ENCODE measurements around the gene IGF1. TPM values are rescaled to one million over a fixed set of nuclear protein-coding genes. Genes with fewer than 3 reads are reported as not detected.

Gene IGF1
- not detected in 2 replicates for total RNA-seq (2014; rRNA removed; shearing (Covaris generic))

DNA sequence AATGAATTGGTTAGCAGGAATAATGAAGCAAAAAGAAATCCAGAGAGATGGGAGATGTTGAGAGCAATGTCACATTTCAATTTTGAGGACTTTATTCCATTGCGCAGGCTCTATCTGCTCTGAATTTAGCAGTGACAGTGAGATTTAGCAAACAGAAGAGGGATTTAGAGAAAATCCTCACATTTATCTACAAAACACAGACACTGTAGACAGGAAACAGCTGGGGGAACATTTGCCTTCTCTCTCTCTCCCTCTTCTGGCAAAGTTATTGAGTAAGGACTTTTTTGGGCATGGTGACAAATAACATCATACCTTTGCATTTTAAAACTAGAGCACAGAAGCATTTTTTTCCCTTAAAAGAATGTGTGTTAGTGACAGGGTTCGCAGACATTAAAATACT, at the start of gene IGF1:
IGF1 (minus strand) TSS at position 158 of the 400 bp plus-strand sequence. CDS start 182 bp downstream, outside the sequence.
- no peak for DNase-seq (ENCODE audit: low spot score)

DNA sequence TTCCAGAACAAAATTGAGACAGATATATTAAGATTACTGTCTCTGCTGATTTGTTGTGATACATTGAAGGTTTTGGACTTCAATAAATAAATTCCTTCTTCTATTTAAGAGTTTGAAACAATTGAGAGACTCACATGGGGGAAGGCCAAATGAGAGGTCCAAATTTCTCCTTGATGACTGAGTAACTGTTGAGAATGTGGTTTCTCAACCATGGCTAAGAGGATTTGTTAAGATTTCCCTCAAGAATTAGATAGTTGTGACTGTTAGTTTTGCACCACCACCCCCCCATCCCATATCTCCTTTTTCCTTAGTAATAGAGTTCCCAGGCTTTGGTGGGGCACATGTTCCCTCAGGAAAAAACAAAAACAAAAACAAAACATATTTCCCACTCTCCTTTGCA, 47.7 kb upstream of the IGF1 start:
- no peak for DNase-seq (ENCODE audit: low spot score)

DNA sequence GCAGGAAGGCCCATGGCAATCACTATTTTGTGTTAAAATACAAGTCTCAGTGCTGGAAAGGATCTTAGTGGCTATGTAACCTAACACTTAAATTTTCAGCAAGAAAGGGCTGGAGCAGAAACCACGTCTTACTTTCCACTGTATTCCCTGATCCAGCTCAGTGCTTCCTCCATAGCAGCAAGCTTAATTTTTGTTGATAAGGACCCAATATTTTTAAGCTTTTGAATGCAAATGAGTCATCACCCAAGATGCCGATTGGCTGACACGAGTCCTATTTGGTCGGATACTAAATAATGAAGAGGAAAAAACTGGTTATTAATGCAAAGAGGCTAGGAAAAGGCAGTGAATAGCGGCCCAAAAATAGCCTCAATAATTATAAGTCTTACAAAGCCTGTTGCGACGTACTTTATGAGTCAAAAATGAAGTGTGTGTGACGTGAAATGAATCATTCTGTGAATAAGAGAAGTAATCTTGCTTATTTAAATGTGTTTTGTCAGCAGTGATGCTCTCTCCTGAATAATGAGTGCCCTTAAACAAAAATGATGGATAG, 46.9 kb upstream of the IGF1 start:
- DNase-seq (ENCODE audit: low spot score), result no peak

GRCh38 chr12:102526656-102527055, 46.3 kb upstream of the IGF1 start:
- no peak for DNase-seq (ENCODE audit: low spot score)

- DNase-seq (ENCODE audit: low spot score), result no peak
These were observed 42.4 kb upstream of the IGF1 start for GRCh38 chr12:102522768-102523167.

- no peak for DNase-seq (ENCODE audit: low spot score)
These were observed 41.4 kb upstream of the IGF1 start for GRCh38 chr12:102521662-102522277.

- no peak for DNase-seq (ENCODE audit: low spot score)
These were observed 38.5 kb upstream of the IGF1 start for GRCh38 chr12:102518871-102519270.

DNA sequence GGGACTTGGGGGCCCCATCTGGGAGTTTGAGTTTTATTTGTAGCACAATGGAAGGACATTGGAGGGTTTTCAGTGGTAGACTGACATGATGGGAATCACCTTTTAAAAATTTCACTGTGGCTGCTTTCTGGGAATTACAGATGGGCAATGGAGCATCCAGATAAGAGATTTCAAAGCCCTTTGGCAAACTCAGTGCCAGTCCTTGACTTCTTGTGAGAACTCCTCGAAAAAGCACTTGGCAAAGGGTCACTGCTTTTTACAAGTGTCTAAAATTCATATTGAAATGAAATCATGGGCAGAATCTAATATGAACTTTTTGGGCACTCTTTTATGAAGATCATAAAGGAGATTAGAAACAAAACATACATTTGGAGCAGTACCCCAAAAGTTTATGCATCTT, 34.3 kb upstream of the IGF1 start:
- DNase-seq (ENCODE audit: low spot score), result no peak

- DNase-seq (ENCODE audit: low spot score), result no peak
These were observed 33.4 kb upstream of the IGF1 start for GRCh38 chr12:102513739-102514138.

- DNase-seq (ENCODE audit: low spot score), result no peak
These were observed 32.9 kb upstream of the IGF1 start for GRCh38 chr12:102513272-102513671.

DNA sequence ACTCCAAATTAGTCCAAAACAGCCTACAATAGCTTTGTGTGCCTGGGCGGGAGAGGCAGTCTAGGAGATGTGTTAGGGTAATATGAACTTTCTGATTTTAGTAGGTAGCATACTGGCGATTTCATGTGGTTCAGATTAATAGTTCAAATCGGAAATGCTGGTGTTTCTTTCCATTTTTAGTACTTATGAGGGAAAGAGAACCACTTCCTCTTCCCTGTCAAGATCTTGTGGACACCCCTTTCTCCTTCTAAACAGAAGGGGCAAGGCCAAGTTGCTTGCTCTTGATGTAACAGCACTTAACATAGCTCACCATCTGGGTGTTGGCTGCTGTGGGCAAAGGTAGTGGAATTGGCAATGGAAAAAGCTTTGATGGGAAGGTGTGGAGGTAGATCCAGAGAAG, 32.2 kb upstream of the IGF1 start:
- DNase-seq (ENCODE audit: low spot score), result no peak

DNA sequence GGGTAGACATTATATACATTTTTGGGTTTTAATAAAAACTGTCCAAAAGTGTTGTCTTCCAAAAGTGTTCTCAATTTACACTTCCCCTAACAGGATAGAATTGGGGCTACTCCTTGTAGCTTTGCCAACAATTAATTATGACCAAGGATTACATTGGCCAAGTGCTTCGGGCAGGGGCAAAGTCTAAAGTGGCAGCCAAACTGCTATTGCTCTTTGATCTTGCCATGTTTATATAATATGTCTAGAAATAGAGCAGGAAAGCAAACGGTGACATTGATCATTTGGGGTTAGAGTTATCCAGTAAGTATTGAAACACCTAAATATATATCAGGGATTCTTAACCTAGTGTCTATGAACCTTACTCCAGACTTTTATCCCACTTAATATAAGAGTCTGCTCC, 31.2 kb upstream of the IGF1 start:
- DNase-seq (ENCODE audit: low spot score), result no peak

GRCh38 chr12:102510463-102510862, 30.1 kb upstream of the IGF1 start:
- no peak for DNase-seq (ENCODE audit: low spot score)

GRCh38 chr12:102510031-102510430, 29.7 kb upstream of the IGF1 start:
- no peak for DNase-seq (ENCODE audit: low spot score)

- no peak for DNase-seq (ENCODE audit: low spot score)
These were observed 28.8 kb upstream of the IGF1 start for GRCh38 chr12:102509123-102509626.

GRCh38 chr12:102508052-102508451, 27.7 kb upstream of the IGF1 start:
- DNase-seq (ENCODE audit: low spot score), result no peak

DNA sequence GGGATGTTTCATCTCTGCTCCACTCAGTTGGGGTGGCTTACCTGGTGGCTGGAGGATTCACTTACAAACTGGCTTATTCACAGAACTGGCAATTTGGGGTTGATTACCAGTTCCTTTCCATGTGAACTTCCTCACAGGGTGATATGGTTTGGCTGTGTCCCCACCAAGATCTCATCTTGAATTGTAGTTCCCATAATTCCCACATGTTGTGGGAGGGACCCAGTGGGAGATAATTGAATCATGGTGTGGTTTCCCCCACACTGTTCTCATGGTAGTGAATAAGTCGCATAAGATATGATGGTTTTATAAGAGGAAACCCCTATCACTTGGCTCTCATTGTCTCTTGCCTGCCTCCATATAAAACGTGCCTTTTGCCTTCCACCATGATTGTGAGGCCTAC, 26.9 kb upstream of the IGF1 start:
- DNase-seq (ENCODE audit: low spot score), result no peak

DNA sequence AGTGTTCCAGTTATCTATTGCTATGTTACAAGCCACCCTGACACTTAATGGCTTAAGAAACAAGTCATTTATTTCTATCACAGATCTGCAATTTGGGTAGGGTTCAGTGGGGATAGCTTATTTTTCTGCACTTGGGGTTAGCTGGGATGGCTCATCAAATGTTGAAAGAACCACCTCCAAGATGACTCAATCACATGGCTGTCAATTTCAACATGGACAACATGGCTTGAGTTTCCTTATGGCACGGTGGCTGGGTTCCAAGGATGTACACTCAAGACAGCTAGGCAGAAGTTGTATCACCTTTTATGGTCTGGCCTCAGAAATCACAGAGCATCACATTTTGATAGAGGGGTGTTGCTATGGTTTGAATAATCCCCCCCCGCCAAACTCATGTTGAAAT, 24.5 kb upstream of the IGF1 start:
- DNase-seq (ENCODE audit: low spot score), result no peak

GRCh38 chr12:102504280-102504679, 23.9 kb upstream of the IGF1 start:
- no peak for DNase-seq (ENCODE audit: low spot score)

GRCh38 chr12:102503831-102504230, 23.5 kb upstream of the IGF1 start:
- DNase-seq (ENCODE audit: low spot score), result no peak

DNA sequence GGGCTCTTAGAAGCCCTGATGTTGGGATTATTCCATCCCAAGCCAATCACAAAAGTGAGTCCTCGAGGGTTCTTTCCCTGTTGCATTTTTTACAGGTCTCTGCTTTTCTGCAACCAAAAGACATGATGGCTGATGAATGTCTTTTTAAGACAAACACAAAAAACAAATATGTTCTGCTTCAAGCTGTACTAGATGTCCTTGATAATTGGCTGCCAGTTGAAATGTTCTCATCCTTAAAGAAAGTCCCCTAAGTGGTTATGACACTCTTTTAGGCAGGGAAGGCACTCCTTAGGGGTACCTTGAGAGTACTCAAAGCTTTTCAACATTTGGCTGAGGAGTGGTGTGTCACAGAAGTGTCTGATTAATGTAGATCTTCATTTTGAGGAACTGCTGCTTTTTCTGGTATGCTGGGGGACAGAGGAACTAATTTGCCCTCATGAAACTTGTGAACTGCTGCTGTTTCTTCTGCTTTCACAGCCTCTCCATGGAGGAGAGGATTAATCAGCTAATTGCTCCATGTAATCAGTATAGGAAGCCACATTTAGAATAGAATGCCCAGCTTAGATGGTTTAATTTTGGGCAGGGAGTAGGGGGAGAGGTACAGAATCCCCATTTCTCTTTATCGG, 22.8 kb upstream of the IGF1 start:
- DNase-seq (ENCODE audit: low spot score), result no peak

DNA sequence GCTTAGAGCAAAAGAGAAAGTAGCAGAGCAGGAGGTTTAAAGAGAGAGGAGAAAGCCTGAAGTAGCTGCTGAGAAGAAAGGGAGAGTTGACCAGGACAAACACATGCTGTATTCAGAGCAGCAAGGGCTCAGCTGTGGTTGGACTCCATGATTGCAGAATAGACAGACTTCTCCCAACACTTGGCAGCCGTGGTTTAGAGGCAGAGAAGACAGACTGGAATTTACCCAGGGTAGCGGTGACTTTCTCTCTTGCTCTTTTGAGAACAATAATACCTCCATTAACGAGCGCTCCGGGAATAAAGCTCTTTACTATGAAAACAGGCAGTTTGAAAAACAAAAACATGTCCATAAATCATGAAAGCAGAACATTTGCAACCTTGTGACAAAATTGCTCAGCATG, 21.4 kb upstream of the IGF1 start:
- DNase-seq (ENCODE audit: low spot score), result no peak

DNA sequence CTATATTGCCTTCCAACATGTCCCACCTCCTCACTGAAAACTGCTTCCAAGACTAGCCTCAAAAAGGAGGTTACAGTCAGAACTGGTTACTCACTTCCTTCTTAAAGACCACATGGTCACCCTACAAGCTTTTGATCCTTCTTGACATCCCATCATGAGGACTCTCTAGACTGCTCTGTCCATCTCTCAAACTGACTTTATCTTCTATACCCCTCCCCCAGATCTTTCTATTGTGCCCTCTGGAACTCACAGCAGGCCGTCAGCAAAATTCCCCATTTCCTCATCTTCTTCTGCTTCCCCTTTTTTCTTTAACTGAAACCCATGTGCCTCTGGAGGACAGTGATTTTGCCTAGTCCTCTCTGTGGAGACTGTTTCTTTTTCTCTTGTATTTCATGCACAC, 18.1 kb upstream of the IGF1 start:
- DNase-seq (ENCODE audit: low spot score), result no peak
